SK-N-MC (cell line): Measurements from ENCODE around the gene LARP6.
A peak's percentile ranks its signal among the peaks of the same experiment; 100 is the strongest.
"Not testable (repeated sequence)": the region's sequence is repeated elsewhere in the genome, so short reads cannot be mapped to it uniquely, and the experiment has no call there.

Source experiments
- DNase-seq: peaks from one replicate; pipeline ENCODE4 v3.0.0-alpha.2; 2011; ENCODE audit warnings: low read depth, low spot score
- H3K27ac ChIP-seq: fragments of 200-600 bp; sonication (generic); 2 replicates; pipeline ENCODE4 v1.5.1; 2016; ENCODE audit warnings: mixed run types
- H3K36me3 ChIP-seq: fragments of 200-600 bp; sonication (generic); 2 replicates; pipeline ENCODE4 v1.6.1; 2017; ENCODE audit warnings: antibody characterized with exemption, low read length, mixed read lengths; ENCODE audit not compliant: insufficient read depth
- H3K4me3 ChIP-seq: fragments of 200-600 bp; sonication (generic); 2 replicates; pipeline ENCODE4 v1.5.1; 2016
- H3K9ac ChIP-seq: fragments of 200-600 bp; sonication (generic); 2 replicates; pipeline ENCODE4 v1.8.0; 2017; ENCODE audit warnings: mixed run types, mixed read lengths; ENCODE audit not compliant: insufficient read length
- H3K9me3 ChIP-seq: fragments of 200-600 bp; sonication (generic); 2 replicates; pipeline ENCODE4 v1.6.1; 2017; ENCODE audit warnings: low read depth, mild to moderate bottlenecking, antibody characterized with exemption, low read length, moderate library complexity, mixed read lengths
- EZH2 ChIP-seq: fragments of 200-600 bp; sonication (generic); IDR thresholded peaks from one replicate; pipeline ENCODE4 v1.6.1; 2017; ENCODE audit warnings: antibody characterized with exemption
- FOXP2 ChIP-seq: optimal IDR thresholded peaks from 2 replicates; pipeline ENCODE3; 2011; ENCODE audit warnings: mild to moderate bottlenecking, moderate library complexity; ENCODE audit not compliant: insufficient read depth; ENCODE audit errors: extremely low read length, control extremely low read depth
- POLR2AphosphoS5 ChIP-seq: IDR thresholded peaks from 2 replicates; pipeline ENCODE4 v1.6.1; 2012; ENCODE audit warnings: mild to moderate bottlenecking, low read depth, low read length, borderline replicate concordance

The LARP6 gene

GRCh38 chr15:70829371-70830166 lies 24.4 kb downstream of the LARP6 start:
- TF ChIP-seq FOXP2: no peak
- TF ChIP-seq POLR2AphosphoS5: no peak
- TF ChIP-seq EZH2: no peak
- DNase-seq: no peak
- H3K27ac ChIP-seq: no peak overlapping the region
- no peak overlapping the region for H3K9ac ChIP-seq
- H3K9me3 ChIP-seq: no peaks in the 10 kb centered on the region
- H3K4me3 ChIP-seq: no peak overlapping the region
- H3K36me3 ChIP-seq: peaks cover 26% of the 10 kb centered on the region

- Histone ChIP-seq H3K9me3 (no peaks in the 10 kb centered on the region), H3K27ac (no peak overlapping the region)
- no peak for DNase-seq
These were observed 26.2 kb downstream of the LARP6 start for GRCh38 chr15:70827721-70828120.

DNA sequence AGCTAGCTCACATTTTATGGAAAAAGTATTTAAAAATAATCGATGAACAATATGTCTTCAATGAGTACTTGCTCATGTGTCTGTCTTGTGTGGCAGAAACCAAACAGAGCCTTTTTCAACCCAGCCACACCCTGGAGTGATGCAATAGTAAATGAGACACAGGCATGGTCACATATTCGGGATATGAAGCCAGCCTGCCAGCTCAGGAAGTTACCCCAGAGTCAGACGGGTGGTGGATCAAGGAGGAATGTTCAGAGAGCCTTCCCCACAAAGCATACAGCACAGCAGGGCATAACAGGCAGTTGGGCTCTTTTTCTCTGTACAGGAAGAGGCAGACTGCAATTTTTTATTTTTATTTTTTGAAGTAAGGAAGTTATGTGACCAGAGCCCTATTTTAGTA lies 27.3 kb downstream of the LARP6 start:
- no peak for TF ChIP-seq EZH2
- no peak for TF ChIP-seq POLR2AphosphoS5
- TF ChIP-seq FOXP2: no peak
- peak; percentile 47 for DNase-seq
- Histone ChIP-seq H3K9me3 (no peaks in the 10 kb centered on the region), H3K27ac (peak overlapping the region; percentile 96), H3K9ac (peak overlapping the region; percentile 24), H3K36me3 (peaks cover 4% of the 10 kb centered on the region), H3K4me3 (peak overlapping the region; percentile 47; the same call in 1 of the 2 replicates)

More at GRCh38 chr15:70827721-70828120, 26.2 kb downstream of the LARP6 start:
- Histone ChIP-seq H3K9ac (no peak overlapping the region), H3K4me3 (no peak overlapping the region), H3K36me3 (peaks cover 15% of the 10 kb centered on the region)
- TF ChIP-seq POLR2AphosphoS5: no peak
- no peak for TF ChIP-seq EZH2
- TF ChIP-seq FOXP2: no peak

GRCh38 chr15:70825841-70826240 lies 28.1 kb downstream of the LARP6 start:
- no peak for DNase-seq
- Histone ChIP-seq H3K27ac (no peak overlapping the region), H3K9ac (no peak overlapping the region), H3K9me3 (no peaks in the 10 kb centered on the region), H3K4me3 (no peak overlapping the region), H3K36me3 (no peaks in the 10 kb centered on the region)
- TF ChIP-seq EZH2: no peak
- TF ChIP-seq POLR2AphosphoS5: no peak
- TF ChIP-seq FOXP2: no peak

GRCh38 chr15:70823196-70823595 lies 30.8 kb downstream of the LARP6 start:
- H3K27ac ChIP-seq: no peak overlapping the region
- no peaks in the 10 kb centered on the region for H3K9me3 ChIP-seq
- H3K4me3 ChIP-seq: no peak overlapping the region
- TF ChIP-seq POLR2AphosphoS5: no peak
- no peak for TF ChIP-seq EZH2
- TF ChIP-seq FOXP2: no peak
- H3K36me3 ChIP-seq: no peaks in the 10 kb centered on the region
- no peak for DNase-seq
- H3K9ac ChIP-seq: no peak overlapping the region

- TF ChIP-seq POLR2AphosphoS5: no peak
- no peak for TF ChIP-seq FOXP2
- TF ChIP-seq EZH2: no peak
- Histone ChIP-seq H3K4me3 (no peak overlapping the region), H3K9me3 (no peaks in the 10 kb centered on the region)
These were observed 33.7 kb downstream of the LARP6 start for GRCh38 chr15:70820214-70820613.

DNA sequence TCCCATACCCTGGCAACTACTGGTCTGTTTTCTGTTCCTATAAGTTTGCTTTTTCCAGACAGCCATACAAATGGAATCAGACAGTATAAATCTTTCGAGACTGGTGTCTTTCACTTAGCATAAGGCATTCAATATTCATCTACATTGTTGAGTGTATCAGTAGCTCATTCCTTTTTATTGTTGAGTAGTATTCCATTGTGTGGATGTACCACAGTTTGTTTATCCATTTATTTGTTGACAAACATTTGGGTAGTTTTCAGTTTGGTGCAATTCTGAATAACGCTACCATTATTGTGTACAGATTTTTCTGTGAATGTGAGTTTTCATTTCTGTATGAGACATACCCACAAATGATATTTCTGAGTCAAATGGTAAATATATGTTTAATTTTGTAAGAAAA lies 35.4 kb downstream of the LARP6 start:
- no peak overlapping the region for H3K27ac ChIP-seq
- no peak overlapping the region for H3K9ac ChIP-seq
- H3K9me3 ChIP-seq: no peaks in the 10 kb centered on the region
- no peak overlapping the region for H3K4me3 ChIP-seq
- TF ChIP-seq EZH2: no peak
- DNase-seq: no peak
- H3K36me3 ChIP-seq: no peaks in the 10 kb centered on the region

More at GRCh38 chr15:70820214-70820613, 33.7 kb downstream of the LARP6 start:
- Histone ChIP-seq H3K27ac (no peak overlapping the region), H3K36me3 (no peaks in the 10 kb centered on the region), H3K9ac (no peak overlapping the region)
- no peak for DNase-seq

DNA sequence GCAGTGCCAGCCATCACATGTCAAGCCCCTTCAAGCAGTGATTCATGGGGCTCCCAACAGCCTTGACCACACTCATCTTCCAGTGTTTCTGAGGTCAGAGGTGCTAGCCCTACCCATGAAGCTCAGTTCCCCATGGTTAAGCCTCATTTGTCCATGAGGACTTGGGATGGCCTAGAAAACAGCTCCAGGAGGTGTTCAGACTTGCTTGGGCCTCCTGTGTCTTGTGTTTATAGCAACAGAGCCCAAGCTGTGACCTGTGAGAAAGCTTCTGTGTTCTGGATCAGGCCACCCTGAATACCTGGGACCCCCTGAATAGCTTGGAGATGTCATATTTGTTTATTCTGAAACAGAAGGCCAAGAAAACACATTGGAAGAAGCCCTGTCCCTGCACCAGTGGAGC lies 36.7 kb downstream of the LARP6 start:
- Histone ChIP-seq H3K27ac (no peak overlapping the region), H3K4me3 (no peak overlapping the region), H3K9ac (no peak overlapping the region), H3K9me3 (no peaks in the 10 kb centered on the region), H3K36me3 (no peaks in the 10 kb centered on the region)
- TF ChIP-seq EZH2 (no peak), FOXP2 (no peak), POLR2AphosphoS5 (no peak)
- DNase-seq: no peak

GRCh38 chr15:70815604-70816003 lies 38.4 kb downstream of the LARP6 start:
- no peak for DNase-seq
- no peak overlapping the region for H3K9ac ChIP-seq
- H3K4me3 ChIP-seq: no peak overlapping the region
- no peaks in the 10 kb centered on the region for H3K36me3 ChIP-seq
- no peak for TF ChIP-seq FOXP2
- TF ChIP-seq POLR2AphosphoS5: no peak
- no peak for TF ChIP-seq EZH2
- no peaks in the 10 kb centered on the region for H3K9me3 ChIP-seq
- H3K27ac ChIP-seq: no peak overlapping the region

DNA sequence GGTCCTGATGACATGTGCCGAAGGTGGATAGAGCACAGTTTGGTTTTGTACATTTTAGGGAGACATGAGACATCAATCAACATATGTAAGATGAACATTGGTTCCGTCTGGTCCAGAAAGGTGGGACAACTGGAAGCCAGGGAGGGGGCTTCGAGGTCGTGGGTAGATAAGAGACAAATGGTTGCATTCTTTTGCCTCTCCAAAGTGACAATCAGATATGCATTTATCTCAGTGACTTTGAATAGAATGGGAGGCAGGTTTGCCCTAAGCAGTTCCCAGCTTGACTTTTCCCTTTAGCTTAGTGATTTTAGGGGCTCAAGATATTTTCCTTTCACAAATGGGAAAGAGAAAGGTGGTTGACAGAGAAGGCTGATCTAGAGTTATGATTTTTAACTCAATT lies 38.9 kb downstream of the LARP6 start:
- not testable (repeated sequence) for DNase-seq, H3K9ac ChIP-seq, H3K36me3 ChIP-seq, H3K27ac ChIP-seq, H3K4me3 ChIP-seq, H3K9me3 ChIP-seq
